PC-3 (cell line): ENCODE data around the gene DHX34. TPM values are rescaled to one million over a fixed set of nuclear protein-coding genes. Genes with fewer than 3 reads are reported as not detected.

Experiments used
- ATAC-seq: fragments of 200-7000 bp; cut with Tn5 transposase; 2 replicates; pipeline ENCODE4 v1.9.1; 2020; ENCODE audit warnings: mild to moderate bottlenecking, moderate library complexity
- BruUV-seq: library from RNA; stranded (reverse); fragments of 400-500 nt; replicated peaks from 2 replicates; lab custom pipeline; 2021; lab: Mats Ljungman, UMichigan
- CTCF ChIA-PET: fragments of 300-600 bp; sonication (Branson Sonifier 250); formaldehyde crosslinking; loops from one replicate; lab custom pipeline; 2022; ENCODE audit warnings: antibody characterized with exemption; lab: Charles Lee
- POLR2A ChIA-PET: fragments of 300-600 bp; sonication (Branson Sonifier 250); formaldehyde crosslinking; loops from one replicate; lab custom pipeline; 2022; ENCODE audit warnings: antibody characterized with exemption; ENCODE audit not compliant: unreplicated experiment; lab: Charles Lee
- DNase-seq: peaks from one replicate; pipeline ENCODE4 v3.0.0-alpha.2; 2015
- H2AFZ ChIP-seq: fragments of 300-600 bp; sonication (generic); 2 replicates; pipeline ENCODE4 v1.6.0; 2016; ENCODE audit warnings: antibody characterized with exemption, low read length
- H3F3A ChIP-seq: fragments of 300-600 bp; sonication (generic); one replicate; pipeline ENCODE4 v1.6.0; 2017; ENCODE audit warnings: antibody characterized with exemption, low read length, control low read depth, mild to moderate bottlenecking; ENCODE audit not compliant: unreplicated experiment
- H3K27ac ChIP-seq: fragments of 300-600 bp; sonication (generic); 2 replicates; pipeline ENCODE4 v1.5.1; 2016; ENCODE audit warnings: mild to moderate bottlenecking, low read length
- H3K27me3 ChIP-seq: fragments of 300-600 bp; sonication (generic); 2 replicates; pipeline ENCODE4 v1.6.1; 2016; ENCODE audit warnings: low read length, mixed read lengths
- H3K36me3 ChIP-seq: fragments of 300-600 bp; sonication (generic); 2 replicates; pipeline ENCODE4 v1.6.1; 2016; ENCODE audit warnings: low read depth, mixed run types, low read length, mixed read lengths
- H3K4me1 ChIP-seq: fragments of 300-600 bp; sonication (generic); 2 replicates; pipeline ENCODE4 v1.5.1; 2016; ENCODE audit warnings: low read length; ENCODE audit not compliant: insufficient read depth
- H3K4me2 ChIP-seq: fragments of 300-600 bp; sonication (generic); 2 replicates; pipeline ENCODE4 v1.6.0; 2016; ENCODE audit warnings: low read length
- H3K4me3 ChIP-seq: fragments of 300-600 bp; sonication (generic); 2 replicates; pipeline ENCODE4 v1.5.1; 2016; ENCODE audit warnings: mild to moderate bottlenecking, low read length, mixed read lengths
- H3K79me2 ChIP-seq: fragments of 300-600 bp; sonication (generic); 2 replicates; pipeline ENCODE4 v1.6.1; 2017; ENCODE audit warnings: low read length, mixed read lengths
- H3K9ac ChIP-seq: fragments of 300-600 bp; sonication (generic); 2 replicates; pipeline ENCODE4 v1.6.0; 2016; ENCODE audit warnings: mild to moderate bottlenecking, low read length
- H3K9me2 ChIP-seq: fragments of 300-600 bp; sonication (generic); replicated peaks from 2 replicates; pipeline ENCODE4 v1.6.1; 2016; ENCODE audit warnings: mixed run types, low read length, mixed read lengths
- H3K9me3 ChIP-seq: fragments of 300-600 bp; sonication (generic); 2 replicates; pipeline ENCODE4 v1.6.1; 2016; ENCODE audit warnings: low read length, mixed read lengths
- H4K20me1 ChIP-seq: fragments of 300-600 bp; sonication (generic); 2 replicates; pipeline ENCODE4 v1.6.1; 2016; ENCODE audit warnings: low read length, mixed read lengths
- CTCF ChIP-seq: fragments of 300-600 bp; sonication (generic); conservative IDR thresholded peaks from 2 replicates; pipeline ENCODE4 v1.5.1; 2017; ENCODE audit warnings: antibody characterized with exemption, low read depth, mild to moderate bottlenecking, low read length
- EZH2 ChIP-seq: fragments of 300-600 bp; sonication (generic); IDR thresholded peaks from one replicate; pipeline ENCODE4 v1.6.1; 2017; ENCODE audit warnings: antibody characterized with exemption, mild to moderate bottlenecking, low read length; ENCODE audit not compliant: unreplicated experiment
- EZH2phosphoT487 ChIP-seq: fragments of 300-600 bp; sonication (generic); IDR thresholded peaks from 2 replicates; pipeline ENCODE4 v1.6.1; 2018; ENCODE audit warnings: mild to moderate bottlenecking, antibody characterized with exemption, low read length, borderline replicate concordance
- intact Hi-C: fragments of 100-400 bp; cut with micrococcal nuclease; formaldehyde crosslinking; loops from 2 replicates; pipeline ENCODE4 v1.9.0; 2023
- total RNA-seq: library from RNA; depleted of rRNA; stranded (reverse); fragments of >200 nt; gene quantifications from 2 replicates; pipeline ENCODE4 v1.2.3, GENCODE V29; 2014

Gene DHX34
- total RNA-seq, 1 experiment from 2014 or later: 28.3 TPM

GRCh38 chr19:47423203-47423882, 74.2 kb downstream of the DHX34 start:
- no TSS peak for BruUV-seq
- H4K20me1 ChIP-seq: no peaks in the 10 kb centered on the region
- no peak overlapping the region for H3K27ac ChIP-seq
- H3K9ac ChIP-seq: no peak overlapping the region
- H3K4me3 ChIP-seq: no peak overlapping the region
- ChIA-PET CTCF (no interaction called here), POLR2A (no interaction called here)
- intact Hi-C loops: no loop called here
- ATAC-seq: no peak
- no peaks in the 10 kb centered on the region for H3F3A ChIP-seq
- H3K36me3 ChIP-seq: no peaks in the 10 kb centered on the region; the same call in 1 of the 2 replicates
- no peaks in the 10 kb centered on the region for H3K79me2 ChIP-seq
- H3K4me1 ChIP-seq: peaks cover 8% of the 10 kb centered on the region; the same call in 1 of the 2 replicates
- DNase-seq: no peak
- peaks cover 46% of the 10 kb centered on the region for H3K27me3 ChIP-seq
- no peaks in the 10 kb centered on the region for H3K9me3 ChIP-seq
- TF ChIP-seq EZH2phosphoT487 (no peak), EZH2 (no peak), CTCF (no peak)
- no peak overlapping the region for H2AFZ ChIP-seq
- H3K9me2 ChIP-seq: no peaks in the 10 kb centered on the region
- no peak overlapping the region for H3K4me2 ChIP-seq

- CTCF ChIA-PET: interaction anchor here (0.6 to 1.7 kb wide), 5 partner anchors 9 to 271 kb away, joined by 3 to 13 read pairs (median 9); partner anchors contain the start of genes DHX34 and INAFM1
- Histone ChIP-seq H3K9ac (no peak overlapping the region), H3K27me3 (peaks cover 15% of the 10 kb centered on the region), H3F3A (no peaks in the 10 kb centered on the region), H3K36me3 (no peaks in the 10 kb centered on the region; the same call in 1 of the 2 replicates), H3K4me2 (peak overlapping the region; percentile 95), H3K4me1 (peaks cover 12% of the 10 kb centered on the region; the same call in 1 of the 2 replicates), H3K79me2 (no peaks in the 10 kb centered on the region), H3K27ac (peak overlapping the region; percentile 27), H3K9me3 (no peaks in the 10 kb centered on the region), H3K4me3 (peak overlapping the region; percentile 52), H2AFZ (peak overlapping the region; percentile 61), H3K9me2 (no peaks in the 10 kb centered on the region), H4K20me1 (no peaks in the 10 kb centered on the region)
- ATAC-seq (peak; percentile 44), DNase-seq (peak; percentile 74)
- TF ChIP-seq EZH2phosphoT487 (no peak), CTCF (peak; percentile 70)
- BruUV-seq: no TSS peak
- POLR2A ChIA-PET: interaction anchor here (1.2 kb wide), 1 partner anchor 263 kb away, joined by 4 read pairs; no protein-coding TSS in a partner anchor
- intact Hi-C loops: loop anchor here (5.0 kb wide), 1 partner anchor 130 kb away; no protein-coding TSS in a partner anchor
These were observed 78.4 kb downstream of the DHX34 start for GRCh38 chr19:47427241-47428176.
